Thoracic aorta (tissue), 2 donors: ENCODE results near the gene C14orf93. TPM values are rescaled to one million over a fixed set of nuclear protein-coding genes. Genes with fewer than 3 reads are reported as not detected.

Experiments
- ATAC-seq: fragments of 150-250 bp; one replicate; pipeline ENCODE4 v1.8.0; 2017; ENCODE audit warnings: low read depth; ENCODE audit not compliant: insufficient number of reproducible peaks, low FRiP score
- DNase-seq: peaks from one replicate; pipeline ENCODE4 v3.0.0-alpha.2; 2020; ENCODE audit warnings: low spot score
- H3K27ac ChIP-seq, 2 donors: fragments of 200-600 bp; sonication (generic); 1 replicate in 1 of 2; 2 replicates in 1 of 2; pipeline ENCODE4 v1.5.1; 2016; ENCODE audit warnings: mild to moderate bottlenecking in 2 of 2, moderate library complexity in 2 of 2
- H3K27me3 ChIP-seq: fragments of 200-600 bp; sonication (generic); replicated peaks from 2 replicates; pipeline ENCODE4 v1.6.0; 2016; ENCODE audit warnings: mild to moderate bottlenecking; ENCODE audit not compliant: insufficient read depth
- H3K36me3 ChIP-seq: fragments of 200-600 bp; sonication (generic); one replicate; pipeline ENCODE4 v1.5.1; 2016
- H3K4me1 ChIP-seq, 2 donors: fragments of 200-600 bp; sonication (generic); 1 replicate in 1 of 2; 2 replicates in 1 of 2; pipeline versions ENCODE4 v1.5.1 to v1.6.0; 2016; ENCODE audit warnings: low read depth in 2 of 2, mild to moderate bottlenecking in 1 of 2; ENCODE audit not compliant: control insufficient read depth in 1 of 2
- H3K4me3 ChIP-seq: fragments of 200-600 bp; sonication (generic); 2 replicates; pipeline ENCODE4 v1.5.1; 2016; ENCODE audit warnings: mild to moderate bottlenecking
- H3K9me3 ChIP-seq: fragments of 200-600 bp; sonication (generic); 2 replicates; pipeline ENCODE4 v1.5.1; 2016
- CTCF ChIP-seq: fragments of 200-600 bp; sonication (generic); IDR thresholded peaks from one replicate; pipeline ENCODE4 v1.5.1; 2019; ENCODE audit warnings: antibody characterized with exemption
- total RNA-seq, 2 donors: library from RNA; depleted of rRNA; stranded (reverse); fragments of >200 nt; gene quantifications; one replicate each; pipeline versions ENCODE4 v1.1.0 to v1.2.3, GENCODE V29; 2016

C14orf93 gene
- total RNA-seq, 2 donors from 2014 or later = 9.3 to 19.7 TPM

GRCh38 chr14:22977434-22977683 lies 32.6 kb downstream of the C14orf93 start:
- peaks cover 4% of the 10 kb centered on the region for H3K36me3 ChIP-seq
- peak overlapping the region; percentile 78 to 93 for H3K27ac ChIP-seq
- H3K4me3 ChIP-seq = no peak overlapping the region
- DNase-seq (no peak), ATAC-seq (no peak)
- no peaks in the 10 kb centered on the region for H3K27me3 ChIP-seq
- TF ChIP-seq CTCF = no peak
- H3K4me1 ChIP-seq = peaks cover 34 to 44% of the 10 kb centered on the region in 2 donors
- H3K9me3 ChIP-seq = no peaks in the 10 kb centered on the region

DNA sequence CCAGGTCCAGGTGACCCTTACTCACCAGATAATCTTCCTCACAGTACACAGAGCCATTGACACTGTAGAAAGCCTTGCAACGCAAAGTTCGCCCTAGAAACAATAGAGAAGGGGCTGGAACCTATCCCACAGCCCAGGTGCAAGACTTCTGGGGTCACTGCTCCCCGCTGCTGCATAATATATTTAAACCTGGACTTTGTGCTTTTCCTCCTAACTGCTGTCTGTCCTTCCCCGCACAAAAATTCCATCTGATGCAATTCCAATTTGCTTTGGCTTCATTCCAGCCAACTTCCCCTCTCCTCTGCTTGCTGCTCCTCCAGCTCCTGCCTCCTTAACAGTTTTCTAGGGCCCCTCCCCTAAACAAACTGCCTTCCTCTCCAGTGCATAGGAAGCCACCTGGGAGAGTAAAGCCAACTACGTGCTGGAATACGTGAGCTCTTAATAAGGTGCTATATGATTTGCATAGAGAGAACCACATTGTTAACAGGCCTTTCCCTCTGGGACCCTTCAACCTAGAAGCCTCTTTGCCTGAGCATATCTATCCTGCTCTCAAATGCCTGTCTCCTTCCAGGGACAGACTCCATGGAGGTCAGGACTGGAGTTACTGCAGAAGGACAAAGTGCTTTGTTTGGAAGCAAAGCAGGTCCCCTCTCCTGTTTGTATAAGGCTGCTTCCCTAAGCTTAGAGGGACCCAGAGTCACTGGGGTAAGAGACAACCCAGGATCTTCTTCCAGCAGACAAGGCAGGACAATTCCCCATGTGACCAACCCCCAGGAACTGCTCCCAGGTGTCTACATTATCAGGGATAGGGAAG lies 33.1 kb downstream of the C14orf93 start:
- Histone ChIP-seq H3K27me3 (no peaks in the 10 kb centered on the region), H3K9me3 (no peaks in the 10 kb centered on the region), H3K4me3 (no peak overlapping the region), H3K4me1 (peaks cover 34 to 44% of the 10 kb centered on the region in 2 donors), H3K27ac (peak overlapping the region; percentile 78 to 93), H3K36me3 (peaks cover 4% of the 10 kb centered on the region)
- no peak for TF ChIP-seq CTCF
- no peak for ATAC-seq
- DNase-seq = no peak

DNA sequence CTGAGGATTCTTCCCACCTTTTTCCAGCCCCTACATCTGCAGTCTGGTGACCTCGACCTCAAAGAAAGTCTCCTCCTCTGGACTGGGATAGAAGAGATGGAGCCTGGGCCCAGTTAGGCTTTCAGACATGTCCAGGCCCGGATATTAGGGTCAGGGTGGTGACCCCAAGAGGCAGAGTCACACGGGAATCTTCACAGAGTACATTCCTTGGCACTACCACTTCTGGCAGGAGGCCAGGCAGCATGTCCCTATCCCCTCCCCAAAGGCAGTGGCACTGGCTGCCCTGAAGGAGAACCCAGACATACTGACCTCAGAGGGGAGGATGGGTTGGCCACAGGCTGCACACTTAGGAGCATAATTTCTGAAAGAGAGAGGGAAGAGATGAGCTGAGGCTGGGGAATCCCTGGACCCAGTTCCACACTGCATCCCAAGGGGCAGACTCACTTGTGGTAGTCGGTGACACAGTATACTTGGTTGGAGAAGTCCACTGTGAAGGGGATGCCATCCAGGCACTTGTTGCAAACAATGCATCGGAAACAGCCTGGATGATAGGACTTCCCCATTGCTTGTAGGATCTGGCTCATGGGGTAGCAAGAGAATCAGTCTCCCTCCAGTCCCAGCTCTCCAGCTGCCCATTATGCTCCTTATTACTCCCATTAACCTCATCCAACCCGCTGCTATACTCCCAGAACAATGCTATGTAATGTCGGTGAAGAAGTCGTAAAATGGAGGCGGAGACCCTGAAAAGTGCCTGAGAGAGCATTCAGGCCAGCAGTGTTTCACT lies 35.2 kb downstream of the C14orf93 start:
- Histone ChIP-seq H3K27me3 (no peaks in the 10 kb centered on the region), H3K27ac (no peak overlapping the region), H3K36me3 (peaks cover 4% of the 10 kb centered on the region), H3K4me1 (peaks cover 29 to 32% of the 10 kb centered on the region in 2 donors), H3K9me3 (no peaks in the 10 kb centered on the region), H3K4me3 (no peak overlapping the region)
- ATAC-seq = no peak
- TF ChIP-seq CTCF = no peak
- no peak for DNase-seq

- no peaks in the 10 kb centered on the region for H3K27me3 ChIP-seq
- ATAC-seq (no peak), DNase-seq (no peak)
- peaks cover 4% of the 10 kb centered on the region for H3K36me3 ChIP-seq
- no peak overlapping the region for H3K4me3 ChIP-seq
- no peak overlapping the region for H3K27ac ChIP-seq
- peaks cover 16 to 19% of the 10 kb centered on the region in 2 donors for H3K4me1 ChIP-seq
- TF ChIP-seq CTCF = peak; percentile 73
- no peaks in the 10 kb centered on the region for H3K9me3 ChIP-seq
Observed at GRCh38 chr14:22973217-22974032, 36.5 kb downstream of the C14orf93 start.
